Esophagus squamous epithelium (tissue), 4 donors: Measurements from ENCODE around the gene RGL1.

Source experiments
- POLR2A ChIP-seq, 4 donors: fragments of 450-650 bp; IDR thresholded peaks; one replicate each; pipeline ENCODE4 v1.6.1; 2017; ENCODE audit warnings: antibody characterized with exemption in 4 of 4, mild to moderate bottlenecking in 4 of 4, moderate library complexity in 3 of 4
- TF ChIP-seq, protein P1 (sequence below), 6 experiments: fragments of 450-650 bp in 4 of 6; fragments of 200-600 bp in 2 of 6; sonication (generic) in 2 of 6; IDR thresholded peaks; one replicate each; pipeline ENCODE4 v1.5.1; 2016 to 2019; ENCODE audit warnings: antibody characterized with exemption in 6 of 6, mild to moderate bottlenecking in 4 of 6, moderate library complexity in 4 of 6

DNA sequence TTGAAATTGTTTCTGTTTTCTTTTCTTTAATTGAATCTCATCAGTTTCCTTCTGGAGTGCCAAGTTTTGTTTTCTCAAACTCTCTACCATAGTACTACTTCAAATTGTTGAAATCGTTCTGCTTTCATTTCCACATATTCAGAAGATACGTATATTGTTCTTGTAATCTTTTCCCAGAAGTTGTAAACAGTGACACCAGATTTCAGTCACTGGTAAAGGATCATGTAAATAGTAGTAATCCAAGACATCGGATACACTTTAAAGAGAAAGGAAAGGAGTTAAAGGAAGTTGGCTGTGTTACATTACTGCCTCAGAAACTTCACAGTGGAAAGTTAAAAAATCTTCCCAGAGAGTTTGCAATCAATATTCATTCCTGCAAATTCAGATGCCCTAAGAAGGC is 67.5 kb downstream of the RGL1 start:
- TF ChIP-seq, protein P1, sequence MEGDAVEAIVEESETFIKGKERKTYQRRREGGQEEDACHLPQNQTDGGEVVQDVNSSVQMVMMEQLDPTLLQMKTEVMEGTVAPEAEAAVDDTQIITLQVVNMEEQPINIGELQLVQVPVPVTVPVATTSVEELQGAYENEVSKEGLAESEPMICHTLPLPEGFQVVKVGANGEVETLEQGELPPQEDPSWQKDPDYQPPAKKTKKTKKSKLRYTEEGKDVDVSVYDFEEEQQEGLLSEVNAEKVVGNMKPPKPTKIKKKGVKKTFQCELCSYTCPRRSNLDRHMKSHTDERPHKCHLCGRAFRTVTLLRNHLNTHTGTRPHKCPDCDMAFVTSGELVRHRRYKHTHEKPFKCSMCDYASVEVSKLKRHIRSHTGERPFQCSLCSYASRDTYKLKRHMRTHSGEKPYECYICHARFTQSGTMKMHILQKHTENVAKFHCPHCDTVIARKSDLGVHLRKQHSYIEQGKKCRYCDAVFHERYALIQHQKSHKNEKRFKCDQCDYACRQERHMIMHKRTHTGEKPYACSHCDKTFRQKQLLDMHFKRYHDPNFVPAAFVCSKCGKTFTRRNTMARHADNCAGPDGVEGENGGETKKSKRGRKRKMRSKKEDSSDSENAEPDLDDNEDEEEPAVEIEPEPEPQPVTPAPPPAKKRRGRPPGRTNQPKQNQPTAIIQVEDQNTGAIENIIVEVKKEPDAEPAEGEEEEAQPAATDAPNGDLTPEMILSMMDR (IDR thresholded peaks at IDR 0.05) = no peak
- no peak for TF ChIP-seq POLR2A (IDR thresholded peaks at IDR 0.05)
